Thymus (tissue), 11 donors: ENCODE measurements around the gene GALNT16. TPM values are rescaled to one million over a fixed set of nuclear protein-coding genes. Genes with fewer than 3 reads are reported as not detected.
A peak's percentile ranks its signal among the peaks of the same experiment; 100 is the strongest.

ENCODE experiments used
- DNase-seq, 9 donors: peaks; one replicate each; pipeline ENCODE4 v3.0.0-alpha.2; 2013; ENCODE audit warnings: low spot score in 9 of 9, low read depth in 6 of 9, missing footprints in 1 of 9
- H3K27ac ChIP-seq, 2 donors: one replicate each; pipeline ENCODE4 v1.5.1; 2013; ENCODE audit warnings: control low read depth in 1 of 2, low read depth in 1 of 2, low read length in 1 of 2, mild to moderate bottlenecking in 1 of 2, moderate library complexity in 1 of 2
- H3K27me3 ChIP-seq, 2 donors: one replicate each; pipeline ENCODE4 v1.5.1; 2013; ENCODE audit warnings: low read length in 1 of 2; ENCODE audit not compliant: control insufficient read depth in 2 of 2, insufficient read depth in 1 of 2
- H3K36me3 ChIP-seq, 2 donors: one replicate each; pipeline ENCODE4 v1.5.1; 2013; ENCODE audit warnings: low read length in 1 of 2, mild to moderate bottlenecking in 1 of 2, moderate library complexity in 1 of 2; ENCODE audit not compliant: control insufficient read depth in 2 of 2, insufficient read depth in 2 of 2
- H3K4me1 ChIP-seq, 2 donors: one replicate each; pipeline ENCODE4 v1.5.1; 2013; ENCODE audit warnings: low read length in 2 of 2; ENCODE audit not compliant: control insufficient read depth in 2 of 2, insufficient read depth in 2 of 2
- H3K4me3 ChIP-seq, 2 donors: one replicate each; pipeline ENCODE4 v1.5.1; 2013; ENCODE audit warnings: low read length in 2 of 2, control low read depth in 1 of 2, mild to moderate bottlenecking in 1 of 2
- H3K9me3 ChIP-seq, 2 donors: one replicate each; pipeline ENCODE4 v1.5.1; 2013; ENCODE audit warnings: low read length in 1 of 2, mild to moderate bottlenecking in 1 of 2; ENCODE audit not compliant: control insufficient read depth in 2 of 2, insufficient read depth in 1 of 2
- WGBS: extraction: QIAGEN DNeasy Blood & Tissue Kit; methylation state at CpG from one replicate; pipeline ENCODE4 v1.1.7; 2013; 5-methylcytosine and 5-hydroxymethylcytosine counted together
- polyA plus RNA-seq: library from polyadenylated mRNA; stranded (reverse); fragments of 200-250 nt; gene quantifications from one replicate; pipeline ENCODE4 v1.2.3, GENCODE V29; 2013
- total RNA-seq: library from RNA; stranded (reverse); fragments of 120-200 nt; gene quantifications from one replicate; pipeline ENCODE4 v1.2.4, GENCODE V29; 2013
- donor health status: healthy.

The GALNT16 gene
- total and polyA plus RNA-seq, 2 donors = 0.76 to 0.91 TPM

DNA sequence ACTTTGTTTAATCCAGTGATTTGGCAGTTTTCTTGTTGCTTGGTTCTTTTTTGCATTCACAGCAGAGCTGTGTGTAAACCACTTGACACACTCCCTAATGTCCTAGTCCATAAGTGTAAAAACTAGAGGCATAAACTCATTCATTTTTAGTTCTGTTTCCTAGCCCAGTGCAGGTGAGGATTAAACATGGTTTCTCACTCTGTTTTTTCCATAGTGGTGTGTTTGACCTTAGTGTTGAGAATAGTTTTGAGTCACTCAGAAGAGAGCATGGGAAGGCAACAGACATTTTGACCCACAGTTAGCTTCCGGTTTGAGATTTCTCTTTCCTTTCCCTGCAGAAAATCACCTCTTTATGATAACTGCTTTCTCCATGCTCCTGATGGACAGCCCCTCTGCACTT is 24.2 kb upstream of the GALNT16 start:
- Histone ChIP-seq H3K9me3 (no peaks in the 10 kb centered on the region), H3K4me3 (no peak overlapping the region), H3K27me3 (no peaks in the 10 kb centered on the region), H3K4me1 (no peaks in the 10 kb centered on the region), H3K36me3 (peaks cover 10 to 33% of the 10 kb centered on the region in 2 donors), H3K27ac (no peak overlapping the region)
- DNase-seq = no peak
- WGBS = 96% methylated on average over 1 of the region's 1 CpG

DNA sequence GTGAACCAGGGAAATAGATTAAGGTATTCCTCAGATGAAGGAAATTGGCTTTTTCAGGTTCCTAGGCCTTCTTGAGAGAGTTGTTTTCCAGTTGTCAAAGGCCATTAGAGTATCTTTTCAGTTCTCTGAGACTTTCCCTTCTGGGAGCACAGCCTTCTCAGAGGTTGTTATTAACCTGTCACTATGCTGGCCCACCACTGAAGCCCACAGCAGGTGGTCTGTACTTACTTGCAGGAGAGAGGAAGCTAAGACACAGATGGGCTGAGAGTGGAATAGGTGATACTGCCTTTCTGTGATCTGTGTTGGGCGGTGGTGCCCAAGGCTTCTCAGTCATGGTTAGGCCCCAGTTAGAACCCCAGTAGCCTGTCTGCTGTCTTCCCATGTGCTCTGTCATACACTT is 22.8 kb upstream of the GALNT16 start:
- Histone ChIP-seq H3K4me1 (no peaks in the 10 kb centered on the region), H3K27ac (no peak overlapping the region), H3K4me3 (no peak overlapping the region), H3K36me3 (peaks cover 11 to 39% of the 10 kb centered on the region in 2 donors), H3K9me3 (no peaks in the 10 kb centered on the region), H3K27me3 (no peaks in the 10 kb centered on the region)
- 100% methylated on average over 1 of the region's 1 CpG for WGBS
- no peak for DNase-seq

DNA sequence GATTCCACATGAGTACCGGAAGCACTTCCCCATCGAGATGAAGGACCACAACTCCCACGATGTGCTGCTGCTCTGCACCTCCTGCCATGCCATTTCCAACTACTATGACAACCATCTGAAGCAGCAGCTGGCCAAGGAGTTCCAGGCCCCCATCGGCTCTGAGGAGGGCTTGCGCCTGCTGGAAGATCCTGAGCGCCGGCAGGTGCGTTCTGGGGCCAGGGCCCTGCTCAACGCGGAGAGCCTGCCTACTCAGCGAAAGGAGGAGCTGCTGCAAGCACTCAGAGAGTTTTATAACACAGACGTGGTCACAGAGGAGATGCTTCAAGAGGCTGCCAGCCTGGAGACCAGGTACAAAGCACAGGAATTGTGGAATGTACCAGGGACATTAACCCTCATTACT is 22.4 kb upstream of the GALNT16 start:
- H3K4me1 ChIP-seq = no peaks in the 10 kb centered on the region
- no peaks in the 10 kb centered on the region for H3K9me3 ChIP-seq
- peaks cover 14 to 39% of the 10 kb centered on the region in 2 donors for H3K36me3 ChIP-seq
- H3K27me3 ChIP-seq = no peaks in the 10 kb centered on the region
- no peak for DNase-seq
- H3K4me3 ChIP-seq = no peak overlapping the region
- no peak overlapping the region for H3K27ac ChIP-seq
- 97% methylated on average over 12 of the region's 12 CpGs for WGBS

DNA sequence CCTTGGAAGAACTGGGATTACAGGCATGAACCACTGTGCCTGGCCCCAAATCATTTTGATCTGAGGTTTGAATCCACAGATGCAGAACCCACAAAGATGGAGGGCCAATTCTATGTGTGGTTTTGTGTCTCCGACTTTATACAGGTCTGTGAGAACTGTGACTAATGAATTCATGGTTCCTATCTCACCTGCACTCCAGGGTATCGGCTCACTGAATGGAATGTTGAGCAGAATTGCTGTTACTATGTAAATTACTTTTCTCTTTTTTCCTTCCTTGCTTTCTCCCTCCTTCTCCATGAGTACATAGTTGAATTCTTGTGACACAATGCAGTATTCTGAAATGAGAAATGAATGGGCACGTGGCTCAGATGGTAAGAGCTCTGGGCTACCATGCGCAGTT is 21.1 kb upstream of the GALNT16 start:
- peaks cover 14 to 39% of the 10 kb centered on the region in 2 donors for H3K36me3 ChIP-seq
- H3K27me3 ChIP-seq = no peaks in the 10 kb centered on the region
- H3K27ac ChIP-seq = no peak overlapping the region
- WGBS = 97% methylated on average over 4 of the region's 4 CpGs
- no peaks in the 10 kb centered on the region for H3K4me1 ChIP-seq
- H3K4me3 ChIP-seq = no peak overlapping the region
- no peak for DNase-seq
- H3K9me3 ChIP-seq = no peaks in the 10 kb centered on the region

DNA sequence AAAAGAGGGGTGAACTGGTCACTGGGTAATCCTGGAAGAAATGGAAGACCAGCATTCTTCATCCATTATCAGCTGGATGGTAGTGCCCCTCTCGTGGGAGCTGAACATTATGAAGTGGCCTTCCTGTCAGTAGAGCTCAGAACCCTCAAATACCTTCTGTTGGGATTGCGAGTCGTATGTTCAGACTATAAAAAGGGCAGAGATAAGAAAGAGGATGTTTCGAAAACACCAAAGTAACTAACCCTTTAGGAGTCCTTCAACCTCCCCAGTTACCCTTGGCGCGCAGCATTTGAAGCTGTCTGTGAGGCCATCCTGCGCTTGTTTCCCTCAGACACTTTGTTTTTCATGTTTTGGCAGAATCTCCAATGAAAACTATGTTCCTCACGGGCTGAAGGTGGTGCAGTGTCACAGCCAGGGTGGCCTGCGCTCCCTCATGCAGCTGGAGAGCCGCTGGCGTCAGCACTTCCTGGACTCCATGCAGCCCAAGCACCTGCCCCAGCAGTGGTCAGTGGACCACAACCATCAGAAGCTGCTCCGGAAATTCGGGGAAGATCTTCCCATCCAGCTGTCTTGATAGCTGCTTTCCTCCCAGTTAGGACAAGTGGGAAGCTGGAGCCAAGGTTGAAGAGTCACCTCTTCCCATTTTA is 19.3 kb upstream of the GALNT16 start:
- Histone ChIP-seq H3K4me1 (no peaks in the 10 kb centered on the region), H3K36me3 (peaks cover 14 to 39% of the 10 kb centered on the region in 2 donors), H3K9me3 (no peaks in the 10 kb centered on the region), H3K4me3 (no peak overlapping the region), H3K27me3 (no peaks in the 10 kb centered on the region), H3K27ac (no peak overlapping the region)
- DNase-seq = no peak
- WGBS = 95% methylated on average over 13 of the region's 13 CpGs

DNA sequence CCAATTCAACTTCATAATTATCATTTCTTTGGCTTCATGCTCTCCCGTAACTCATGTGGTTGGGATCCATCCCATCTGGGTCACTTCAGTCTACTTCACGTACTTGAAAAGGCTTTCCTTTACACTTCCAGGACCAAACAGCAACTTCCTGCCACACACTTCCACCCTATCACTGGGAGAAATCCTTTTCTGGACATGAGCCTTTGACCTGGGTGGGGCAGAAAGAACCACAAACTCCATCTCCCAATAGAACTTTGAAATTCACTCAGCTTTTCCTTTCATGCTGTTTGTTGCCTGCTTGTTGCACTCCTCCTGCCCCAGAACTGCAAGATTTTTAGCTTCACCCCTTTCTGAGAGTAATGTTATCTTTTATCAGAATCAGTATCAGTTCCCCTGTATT is 18.4 kb upstream of the GALNT16 start:
- 97% methylated on average over 2 of the region's 2 CpGs for WGBS
- H3K27ac ChIP-seq = no peak overlapping the region
- H3K36me3 ChIP-seq = peaks cover 14 to 33% of the 10 kb centered on the region in 2 donors
- no peaks in the 10 kb centered on the region for H3K27me3 ChIP-seq
- no peak overlapping the region for H3K4me3 ChIP-seq
- no peak for DNase-seq
- no peaks in the 10 kb centered on the region for H3K4me1 ChIP-seq
- no peaks in the 10 kb centered on the region for H3K9me3 ChIP-seq

DNA sequence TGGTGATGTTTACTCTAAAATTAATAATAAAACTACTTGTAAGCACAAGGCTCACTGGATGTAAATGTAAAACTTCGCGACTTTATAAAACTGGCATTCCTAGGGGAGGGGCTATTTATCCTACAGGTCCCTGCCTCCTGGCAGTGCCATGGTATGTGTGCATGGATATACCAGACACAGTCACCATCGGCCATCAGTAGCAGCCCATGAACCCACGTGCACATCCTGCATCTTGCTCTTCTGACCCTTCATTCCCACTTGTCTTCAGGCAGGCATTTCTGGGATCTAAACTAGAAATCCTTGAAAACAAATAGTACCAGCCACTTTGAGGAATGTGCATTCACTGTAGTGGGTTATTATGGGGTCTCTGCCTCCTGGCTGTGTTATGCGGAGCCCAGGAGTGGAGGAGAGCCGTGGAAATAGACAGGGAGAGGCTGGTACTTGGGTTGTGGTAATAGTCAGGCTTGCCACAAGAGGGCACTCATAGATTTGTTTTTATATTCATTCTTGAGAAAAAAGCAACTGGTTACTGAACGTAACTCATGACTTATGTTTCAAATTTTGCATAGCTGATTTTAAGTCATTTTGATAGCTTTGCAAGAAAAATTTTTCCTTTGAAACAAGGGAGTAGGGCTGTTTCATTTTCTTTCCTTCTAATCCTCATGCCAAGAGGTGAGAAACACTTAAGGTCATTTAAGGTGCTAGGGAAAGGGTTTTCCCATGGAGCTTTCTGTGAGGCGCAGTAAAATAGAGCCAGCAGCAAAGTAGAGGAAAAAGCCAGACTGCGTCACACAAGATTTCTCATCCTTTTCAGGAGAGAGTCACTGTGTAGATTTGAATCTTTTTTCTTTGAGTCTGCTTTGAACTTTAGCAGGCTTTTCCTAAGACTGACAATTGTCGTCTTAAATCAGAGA is 17.4 kb upstream of the GALNT16 start:
- no peaks in the 10 kb centered on the region for H3K9me3 ChIP-seq
- peak in 8 of 9 donors; percentile 34 to 74 (median 46) for DNase-seq
- H3K4me3 ChIP-seq = no peak overlapping the region
- no peaks in the 10 kb centered on the region for H3K27me3 ChIP-seq
- WGBS = 83% methylated on average over 10 of the region's 10 CpGs
- peaks cover 12 to 24% of the 10 kb centered on the region in 2 donors for H3K36me3 ChIP-seq
- no peak overlapping the region for H3K27ac ChIP-seq
- H3K4me1 ChIP-seq = no peaks in the 10 kb centered on the region

DNA sequence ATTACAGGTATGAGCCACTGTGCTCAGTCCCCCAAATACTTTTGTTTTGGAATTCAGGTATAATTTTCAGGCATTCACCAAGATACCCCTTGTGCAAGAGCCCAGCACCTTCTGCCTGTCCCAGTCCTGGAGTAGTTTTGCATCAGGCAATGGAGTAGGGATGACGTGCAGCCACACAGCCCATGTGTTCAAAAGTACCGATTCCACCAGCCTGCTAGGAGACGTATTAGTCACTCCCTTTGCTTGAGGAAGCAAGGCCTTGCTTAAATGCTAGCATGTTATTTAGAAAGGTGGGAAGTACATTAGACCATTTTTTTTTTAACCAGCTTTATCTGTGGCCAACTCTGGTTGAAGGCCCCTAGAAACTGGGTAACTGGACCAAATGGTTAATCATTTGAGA is 15.0 kb upstream of the GALNT16 start:
- peaks cover 6 to 14% of the 10 kb centered on the region in 2 donors for H3K36me3 ChIP-seq
- DNase-seq = no peak
- WGBS = 98% methylated on average over 3 of the region's 3 CpGs
- no peaks in the 10 kb centered on the region for H3K4me1 ChIP-seq
- no peaks in the 10 kb centered on the region for H3K27me3 ChIP-seq
- no peak overlapping the region for H3K27ac ChIP-seq
- no peaks in the 10 kb centered on the region for H3K9me3 ChIP-seq
- no peak overlapping the region for H3K4me3 ChIP-seq

DNA sequence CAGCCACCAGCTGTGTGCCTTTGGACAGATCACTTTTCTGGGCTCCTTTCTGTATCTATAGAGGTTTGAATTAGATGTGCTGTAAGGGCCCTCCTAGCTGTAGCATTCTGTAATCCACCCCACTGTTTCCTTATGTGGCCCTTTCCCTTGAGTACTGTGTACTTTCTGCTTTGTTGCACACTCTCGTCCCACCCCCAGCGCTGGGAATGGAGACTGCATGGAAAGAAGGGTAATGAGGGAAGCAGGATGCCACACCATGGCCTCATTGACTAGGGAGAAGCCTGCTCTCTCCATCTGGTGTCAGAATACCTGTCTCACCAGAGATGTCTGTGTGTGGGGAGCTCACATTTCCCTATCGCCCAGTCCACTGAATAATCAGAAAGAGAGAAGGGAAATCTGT is 13.6 kb upstream of the GALNT16 start:
- H3K4me1 ChIP-seq = no peaks in the 10 kb centered on the region
- H3K27me3 ChIP-seq = no peaks in the 10 kb centered on the region
- no peak overlapping the region for H3K27ac ChIP-seq
- H3K36me3 ChIP-seq = peaks cover 3 to 6% of the 10 kb centered on the region in 2 donors
- WGBS = 96% methylated on average over 3 of the region's 3 CpGs
- H3K9me3 ChIP-seq = no peaks in the 10 kb centered on the region
- no peak overlapping the region for H3K4me3 ChIP-seq
- DNase-seq = no peak
